Right lobe of liver (tissue), 4 donors: ENCODE results near the gene BEST1.

ENCODE experiments used
- CTCF ChIP-seq, 4 donors: fragments of 200-600 bp in 3 of 4; fragments of 450-650 bp in 1 of 4; IDR thresholded peaks; one replicate each; pipeline versions ENCODE4 v1.5.1 to v1.8.0; 2016 to 2022; ENCODE audit warnings: antibody characterized with exemption in 4 of 4, mild to moderate bottlenecking in 2 of 4
- POLR2A ChIP-seq: fragments of 450-650 bp; IDR thresholded peaks from one replicate; pipeline ENCODE4 v1.6.1; 2017; ENCODE audit warnings: antibody characterized with exemption, mild to moderate bottlenecking
- donor health status: DM: no; HTN: no; CAD: no.
- donor health status: DM: no; HTN: no; CAD: no.
- donor health status: DM: no; HTN: yes; CAD: no.

GRCh38 chr11:61946894-61947293, 3.3 kb upstream of the BEST1 start:
- TF ChIP-seq POLR2A (no peak), CTCF (IDR thresholded peaks at IDR 0.05) (no peak)
